ENCODE data around the gene CDC42EP4. TPM values are rescaled to one million over a fixed set of nuclear protein-coding genes. Genes with fewer than 3 reads are reported as not detected.
"Not testable (repeated sequence)": the region's sequence is repeated elsewhere in the genome, so short reads cannot be mapped to it uniquely, and the experiment has no call there.

Gene CDC42EP4
- total RNA-seq, 2 experiments from 2014 or later = 1.7 to 2.1 TPM

- H3K9me3 Mint-ChIP-seq = no peaks in the 10 kb centered on the region
- no peak overlapping the region for H3K27ac Mint-ChIP-seq
- H3K36me3 Mint-ChIP-seq (ENCODE audit: low read depth) = no peaks in the 10 kb centered on the region
- DNase-seq = no peak
- H3K4me3 Mint-ChIP-seq = no peak overlapping the region
- peaks cover 3% of the 10 kb centered on the region for H3K4me1 Mint-ChIP-seq
- H3K27me3 Mint-ChIP-seq = no peaks in the 10 kb centered on the region
- POLR2A ChIA-PET = interaction anchor here (0.6 kb wide), 1 partner anchor 44 kb away, joined by 6 read pairs; no protein-coding TSS in a partner anchor
- CTCF ChIA-PET = interaction anchor here (0.7 to 1.6 kb wide), 3 partner anchors 23 to 291 kb away, joined by 3 to 5 read pairs (median 4); no protein-coding TSS in a partner anchor
Observed at GRCh38 chr17:73341350-73342049, 29.7 kb upstream of the CDC42EP4 start.

DNA sequence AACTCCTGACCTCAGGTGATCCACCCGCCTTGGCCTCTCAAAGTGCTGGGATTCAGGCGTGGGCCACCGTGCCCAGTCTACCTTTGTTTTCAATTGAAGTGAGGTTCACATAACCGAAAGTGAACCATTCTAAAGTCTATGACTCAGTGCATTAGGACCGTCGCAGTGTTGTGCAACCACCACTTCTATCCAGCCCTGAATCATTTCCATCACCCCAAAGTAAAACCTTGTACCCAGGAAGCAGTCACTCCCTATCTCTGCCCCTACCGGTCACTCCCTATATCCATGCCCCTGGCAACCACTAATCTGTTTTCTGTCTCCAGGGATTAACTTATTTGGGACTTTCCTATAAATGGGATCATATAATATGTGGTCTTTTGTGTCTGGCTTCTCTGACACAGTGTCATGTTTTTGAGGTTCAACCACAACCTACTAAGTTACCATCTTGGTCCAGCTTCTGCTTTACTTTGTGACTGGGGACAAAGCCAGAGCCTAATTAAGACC lies 28.3 kb upstream of the CDC42EP4 start:
- Mint-ChIP-seq H3K9me3 (no peaks in the 10 kb centered on the region), H3K27ac (no peak overlapping the region), H3K4me1 (peaks cover 3% of the 10 kb centered on the region), H3K4me3 (no peak overlapping the region), H3K36me3 (ENCODE audit: low read depth) (no peaks in the 10 kb centered on the region), H3K27me3 (no peaks in the 10 kb centered on the region)
- ChIA-PET CTCF (interaction anchor here (0.6 kb wide), 2 partner anchors 9 to 777 kb away, joined by 3 to 4 read pairs; no protein-coding TSS in a partner anchor), POLR2A (no interaction called here)
- DNase-seq = no peak

DNA sequence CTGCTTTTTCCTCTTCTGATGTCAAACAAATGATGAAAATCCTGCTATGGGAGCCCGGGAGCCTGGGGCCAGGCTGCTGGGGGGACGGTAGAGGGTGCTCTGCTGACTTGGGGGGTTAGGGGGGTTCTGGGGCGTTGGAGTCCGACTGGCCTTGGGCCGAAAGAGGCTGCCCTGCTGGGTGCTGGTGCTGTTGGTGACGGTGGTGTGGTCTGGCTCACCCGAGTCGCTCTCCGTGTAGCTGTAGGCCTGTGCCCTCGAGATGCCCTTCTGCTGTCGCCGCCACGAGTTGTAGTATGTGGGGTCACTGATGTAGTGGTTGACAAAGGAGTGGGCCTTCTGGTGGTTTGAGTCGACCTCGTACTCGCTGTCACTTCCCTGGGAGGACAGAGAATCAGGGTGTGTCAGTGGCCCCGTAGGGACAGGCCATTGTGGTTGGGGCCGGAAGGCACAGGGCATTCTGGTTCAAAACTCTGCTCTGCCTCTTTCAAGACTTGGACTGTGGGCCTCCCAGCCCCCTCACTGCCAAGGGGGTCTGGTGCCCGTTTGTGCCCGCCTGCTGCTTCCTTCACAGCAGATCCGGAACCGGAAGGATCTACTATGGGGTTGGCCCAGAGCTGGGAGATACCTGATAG lies 26.9 kb upstream of the CDC42EP4 start:
- Mint-ChIP-seq H3K9me3 (no peaks in the 10 kb centered on the region), H3K4me3 (no peak overlapping the region), H3K4me1 (peaks cover 3% of the 10 kb centered on the region), H3K27ac (no peak overlapping the region), H3K36me3 (ENCODE audit: low read depth) (no peaks in the 10 kb centered on the region), H3K27me3 (no peaks in the 10 kb centered on the region)
- ChIA-PET POLR2A (no interaction called here), CTCF (no interaction called here)
- no peak for DNase-seq

DNA sequence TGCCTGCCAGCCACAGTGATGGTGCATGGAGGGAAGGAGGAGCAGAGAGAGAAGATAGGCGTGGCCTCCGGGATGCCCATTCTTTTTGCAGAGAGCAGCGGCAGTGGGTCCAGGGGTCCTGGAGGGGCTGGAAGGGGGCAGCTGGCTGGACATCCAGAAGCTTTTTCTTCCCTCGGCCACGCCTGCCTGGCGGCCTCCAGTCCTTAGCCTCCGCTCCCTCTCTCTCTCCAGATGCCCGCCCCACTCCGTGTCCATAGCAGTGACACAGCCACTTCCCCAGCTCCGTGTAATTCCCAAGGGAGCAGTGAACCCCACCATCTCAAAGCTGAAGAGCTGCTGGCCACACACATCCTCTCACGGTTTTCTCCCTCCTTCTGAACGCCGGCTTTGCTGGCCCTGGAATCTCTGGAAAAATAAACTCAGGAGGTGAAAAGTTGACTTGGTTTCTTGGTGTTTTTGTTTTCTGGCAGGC lies 26.3 kb upstream of the CDC42EP4 start:
- no peak overlapping the region for H3K4me3 Mint-ChIP-seq
- POLR2A ChIA-PET = no interaction called here
- no peaks in the 10 kb centered on the region for H3K36me3 Mint-ChIP-seq (ENCODE audit: low read depth)
- CTCF ChIA-PET = no interaction called here
- no peaks in the 10 kb centered on the region for H3K27me3 Mint-ChIP-seq
- H3K4me1 Mint-ChIP-seq = peaks cover 3% of the 10 kb centered on the region
- no peaks in the 10 kb centered on the region for H3K9me3 Mint-ChIP-seq
- H3K27ac Mint-ChIP-seq = no peak overlapping the region
- no peak for DNase-seq

DNA sequence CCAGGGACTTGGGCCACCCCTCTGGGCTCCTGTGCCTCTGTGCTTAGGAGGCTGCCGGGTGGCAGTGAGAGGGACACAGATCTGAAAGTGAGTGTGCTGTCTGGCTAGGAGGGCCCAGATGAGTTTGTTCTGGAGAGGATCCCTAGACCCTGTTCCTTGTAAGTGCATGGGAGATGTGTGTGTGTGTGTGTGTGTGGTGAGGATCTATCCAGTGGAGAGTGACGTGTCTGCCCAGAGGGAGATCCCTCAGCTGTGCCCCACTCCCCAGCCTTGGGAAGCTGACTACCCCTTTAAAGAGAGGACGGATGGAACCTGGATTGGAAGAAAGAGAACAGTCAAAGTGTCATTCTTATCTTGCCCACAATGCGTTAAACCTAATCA lies 25.5 kb upstream of the CDC42EP4 start:
- H3K27ac Mint-ChIP-seq = no peak overlapping the region
- H3K27me3 Mint-ChIP-seq = no peaks in the 10 kb centered on the region
- no peaks in the 10 kb centered on the region for H3K36me3 Mint-ChIP-seq (ENCODE audit: low read depth)
- ChIA-PET POLR2A (no interaction called here), CTCF (no interaction called here)
- peaks cover 3% of the 10 kb centered on the region for H3K4me1 Mint-ChIP-seq
- H3K4me3 Mint-ChIP-seq = no peak overlapping the region
- no peaks in the 10 kb centered on the region for H3K9me3 Mint-ChIP-seq
- no peak for DNase-seq

GRCh38 chr17:73336408-73337329 lies 24.9 kb upstream of the CDC42EP4 start:
- no peak for DNase-seq
- Mint-ChIP-seq H3K4me1 (peaks cover 3% of the 10 kb centered on the region), H3K27me3 (no peaks in the 10 kb centered on the region), H3K27ac (no peak overlapping the region), H3K4me3 (no peak overlapping the region), H3K36me3 (ENCODE audit: low read depth) (no peaks in the 10 kb centered on the region), H3K9me3 (no peaks in the 10 kb centered on the region)
- CTCF ChIA-PET = no interaction called here
- POLR2A ChIA-PET = no interaction called here

GRCh38 chr17:73335591-73336407 lies 24.0 kb upstream of the CDC42EP4 start:
- CTCF ChIA-PET = no interaction called here
- no peaks in the 10 kb centered on the region for H3K9me3 Mint-ChIP-seq
- no peak overlapping the region for H3K4me3 Mint-ChIP-seq
- POLR2A ChIA-PET = no interaction called here
- H3K27ac Mint-ChIP-seq = no peak overlapping the region
- no peak for DNase-seq
- no peaks in the 10 kb centered on the region for H3K27me3 Mint-ChIP-seq
- peaks cover 3% of the 10 kb centered on the region for H3K4me1 Mint-ChIP-seq
- no peaks in the 10 kb centered on the region for H3K36me3 Mint-ChIP-seq (ENCODE audit: low read depth)

- H3K27me3 Mint-ChIP-seq = no peaks in the 10 kb centered on the region
- POLR2A ChIA-PET = no interaction called here
Observed at GRCh38 chr17:73334771-73335513, 23.1 kb upstream of the CDC42EP4 start.

GRCh38 chr17:73333445-73333844 lies 21.6 kb upstream of the CDC42EP4 start:
- POLR2A ChIA-PET; H3K4me1 Mint-ChIP-seq; DNase-seq; H3K27me3 Mint-ChIP-seq; H3K9me3 Mint-ChIP-seq; H3K4me3 Mint-ChIP-seq; H3K27ac Mint-ChIP-seq; H3K36me3 Mint-ChIP-seq (ENCODE audit: low read depth): not testable (repeated sequence)
- CTCF ChIA-PET = interaction anchor here (0.6 kb wide), 1 partner anchor 78 kb away, joined by 3 read pairs; no protein-coding TSS in a partner anchor

More at GRCh38 chr17:73334771-73335513, 23.1 kb upstream of the CDC42EP4 start:
- H3K4me1 Mint-ChIP-seq = no peaks in the 10 kb centered on the region
- H3K27ac Mint-ChIP-seq = no peak overlapping the region
- H3K36me3 Mint-ChIP-seq (ENCODE audit: low read depth) = no peaks in the 10 kb centered on the region
- CTCF ChIA-PET = no interaction called here
- no peak overlapping the region for H3K4me3 Mint-ChIP-seq
- no peak for DNase-seq
- no peaks in the 10 kb centered on the region for H3K9me3 Mint-ChIP-seq

GRCh38 chr17:73331060-73331459 lies 19.3 kb upstream of the CDC42EP4 start:
- no peak overlapping the region for H3K4me3 Mint-ChIP-seq
- ChIA-PET CTCF (no interaction called here), POLR2A (no interaction called here)
- H3K27me3 Mint-ChIP-seq = no peaks in the 10 kb centered on the region
- no peaks in the 10 kb centered on the region for H3K4me1 Mint-ChIP-seq
- H3K27ac Mint-ChIP-seq = no peak overlapping the region
- DNase-seq = no peak
- H3K9me3 Mint-ChIP-seq = no peaks in the 10 kb centered on the region
- no peaks in the 10 kb centered on the region for H3K36me3 Mint-ChIP-seq (ENCODE audit: low read depth)

DNA sequence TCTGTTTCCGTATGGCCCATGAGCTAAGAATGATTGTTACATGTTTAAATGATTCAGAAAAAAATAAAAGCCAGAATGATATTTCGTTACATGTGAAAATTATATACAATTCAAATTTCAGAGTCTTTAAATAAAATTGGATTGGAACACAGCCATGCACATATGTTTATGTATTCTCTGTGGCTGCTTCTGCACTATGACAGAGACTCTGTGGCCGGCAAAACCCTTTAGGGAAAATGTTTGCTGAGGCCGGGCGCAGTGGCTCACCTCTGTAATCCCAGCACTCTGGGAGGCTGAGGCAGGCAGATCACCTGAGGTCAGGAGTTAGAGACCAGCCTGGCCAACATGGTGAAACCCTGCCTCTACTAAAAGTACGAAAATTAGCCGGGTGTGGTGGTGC lies 15.9 kb upstream of the CDC42EP4 start:
- ChIA-PET CTCF (no interaction called here), POLR2A (no interaction called here)
- H3K27me3 Mint-ChIP-seq = no peaks in the 10 kb centered on the region
- no peak overlapping the region for H3K4me3 Mint-ChIP-seq
- no peak overlapping the region for H3K27ac Mint-ChIP-seq
- H3K9me3 Mint-ChIP-seq = no peaks in the 10 kb centered on the region
- no peaks in the 10 kb centered on the region for H3K4me1 Mint-ChIP-seq
- no peaks in the 10 kb centered on the region for H3K36me3 Mint-ChIP-seq (ENCODE audit: low read depth)
- DNase-seq = no peak

GRCh38 chr17:73325527-73325842 lies 13.7 kb upstream of the CDC42EP4 start:
- Mint-ChIP-seq H3K27me3 (no peaks in the 10 kb centered on the region), H3K9me3 (no peaks in the 10 kb centered on the region), H3K36me3 (ENCODE audit: low read depth) (no peaks in the 10 kb centered on the region), H3K27ac (no peak overlapping the region), H3K4me1 (no peaks in the 10 kb centered on the region), H3K4me3 (no peak overlapping the region)
- no peak for DNase-seq
- CTCF ChIA-PET = no interaction called here
- POLR2A ChIA-PET = no interaction called here

Measured in activated CD4-positive, alpha-beta T cell treated with anti-CD3 and anti-CD28 coated beads, Interleukin-2, amount 10 ng/mL, durations not matched to agents 7 days and 5 days (primary cell).